ENCODE measurements around the gene MESD.
"Not testable (repeated sequence)": the region's sequence is repeated elsewhere in the genome, so short reads cannot be mapped to it uniquely, and the experiment has no call there.

Gene MESD

GRCh38 chr15:80967991-80968510, 21.6 kb downstream of the MESD start:
- no peak overlapping the region for H3K4me3 ChIP-seq (replicated peaks; ENCODE audit: low read depth, low read length)
- DNase-seq (ENCODE audit: extremely low read depth, low read depth): no peak
- TF ChIP-seq CTCF (IDR thresholded peaks at IDR 0.05; ENCODE audit: low read depth, low read length, missing control alignments): no peak

GRCh38 chr15:80967451-80967850, 22.2 kb downstream of the MESD start:
- no peak for DNase-seq (ENCODE audit: extremely low read depth, low read depth)
- no peak for TF ChIP-seq CTCF (IDR thresholded peaks at IDR 0.05; ENCODE audit: low read depth, low read length, missing control alignments)
- H3K4me3 ChIP-seq (replicated peaks; ENCODE audit: low read depth, low read length): no peak overlapping the region

- no peak for TF ChIP-seq CTCF (IDR thresholded peaks at IDR 0.05; ENCODE audit: low read depth, low read length, missing control alignments)
- no peak for DNase-seq (ENCODE audit: extremely low read depth, low read depth)
- H3K4me3 ChIP-seq (replicated peaks; ENCODE audit: low read depth, low read length): no peak overlapping the region
Measured at GRCh38 chr15:80966431-80967197, 23.0 kb downstream of the MESD start.

- H3K4me3 ChIP-seq (replicated peaks; ENCODE audit: low read depth, low read length); DNase-seq (ENCODE audit: extremely low read depth, low read depth): not testable (repeated sequence)
Measured at GRCh38 chr15:80965454-80965853, 24.2 kb downstream of the MESD start.

- TF ChIP-seq CTCF (IDR thresholded peaks at IDR 0.05; ENCODE audit: low read depth, low read length, missing control alignments): no peak
- H3K4me3 ChIP-seq (replicated peaks; ENCODE audit: low read depth, low read length): no peak overlapping the region
- DNase-seq (ENCODE audit: extremely low read depth, low read depth): no peak
Measured at GRCh38 chr15:80958818-80959495, 30.7 kb downstream of the MESD start.

- no peak for DNase-seq (ENCODE audit: extremely low read depth, low read depth)
- no peak overlapping the region for H3K4me3 ChIP-seq (replicated peaks; ENCODE audit: low read depth, low read length)
- no peak for TF ChIP-seq CTCF (IDR thresholded peaks at IDR 0.05; ENCODE audit: low read depth, low read length, missing control alignments)
Measured at GRCh38 chr15:80957976-80958375, 31.6 kb downstream of the MESD start.

GRCh38 chr15:80957556-80957955, 32.1 kb downstream of the MESD start:
- TF ChIP-seq CTCF (IDR thresholded peaks at IDR 0.05; ENCODE audit: low read depth, low read length, missing control alignments): no peak
- no peak for DNase-seq (ENCODE audit: extremely low read depth, low read depth)
- H3K4me3 ChIP-seq (replicated peaks; ENCODE audit: low read depth, low read length): no peak overlapping the region

GRCh38 chr15:80955571-80956452, 33.8 kb downstream of the MESD start:
- DNase-seq (ENCODE audit: extremely low read depth, low read depth): peak; percentile 63
- H3K4me3 ChIP-seq (replicated peaks; ENCODE audit: low read depth, low read length): not testable (repeated sequence)

All from HFF-Myc (cell line).